NCI-H2107 treated with DMSO at 0.1 percent for 48 hours (cell line): ENCODE results near the gene A1BG.
"Not testable (repeated sequence)": the region's sequence is repeated elsewhere in the genome, so short reads cannot be mapped to it uniquely, and the experiment has no call there.

Source experiments
- DNase-seq: peaks from one replicate; lab custom pipeline; 2025; ENCODE audit not compliant: unreplicated experiment; lab: John Stamatoyannopoulos, UW

Gene A1BG

GRCh38 chr19:58361900-58362271 is 8.6 kb upstream of the A1BG start:
- no peak for DNase-seq

- DNase-seq, result no peak
These were observed 4.3 kb upstream of the A1BG start for GRCh38 chr19:58357481-58358145.

GRCh38 chr19:58356766-58357480 is 3.6 kb upstream of the A1BG start:
- DNase-seq, result no peak

GRCh38 chr19:58355908-58356765 is 2.8 kb upstream of the A1BG start:
- DNase-seq, result no peak

- DNase-seq, result no peak
These were observed 2.0 kb upstream of the A1BG start for GRCh38 chr19:58355215-58355796.

- no peak for DNase-seq
These were observed 1.3 kb upstream of the A1BG start for GRCh38 chr19:58354478-58355030.

- DNase-seq, result no peak
These were observed 605 bp upstream of the A1BG start for GRCh38 chr19:58353717-58354477.

GRCh38 chr19:58351990-58352755 is 1.1 kb downstream of the A1BG start:
- DNase-seq, result no peak

GRCh38 chr19:58351558-58351878 is 1.8 kb downstream of the A1BG start:
- no peak for DNase-seq

GRCh38 chr19:58350871-58351557 is 2.3 kb downstream of the A1BG start:
- DNase-seq, result no peak

GRCh38 chr19:58350001-58350861 is 3.1 kb downstream of the A1BG start:
- DNase-seq, result no peak

- no peak for DNase-seq
These were observed 3.7 kb downstream of the A1BG start for GRCh38 chr19:58349590-58349989.

- not testable (repeated sequence) for DNase-seq
These were observed 5.2 kb downstream of the A1BG start for GRCh38 chr19:58348080-58348479.

- peak; percentile 40 for DNase-seq
These were observed 6.0 kb downstream of the A1BG start for GRCh38 chr19:58346961-58347929.

GRCh38 chr19:58345558-58345957 is 7.7 kb downstream of the A1BG start:
- no peak for DNase-seq

- DNase-seq, result no peak
These were observed 14.3 kb downstream of the A1BG start for GRCh38 chr19:58338825-58339558.
